Panc1 (cell line): ENCODE measurements around the gene SELENOT.

Source experiments
- CTCF ChIP-seq: fragments of 450-650 bp; IDR thresholded peaks from 2 replicates; pipeline ENCODE4 v1.5.1; 2017; ENCODE audit warnings: mild to moderate bottlenecking
- POLR2AphosphoS5 ChIP-seq: IDR thresholded peaks from 2 replicates; pipeline ENCODE4 v1.6.1; 2012; ENCODE audit warnings: mild to moderate bottlenecking, low read depth, low read length, moderate library complexity
- REST ChIP-seq, 2 experiments: IDR thresholded peaks; 2 replicates each; pipeline ENCODE4 v1.6.1; 2011 to 2012; ENCODE audit warnings: low read depth in 2 of 2, control low read depth in 1 of 2, low read length in 1 of 2, mild to moderate bottlenecking in 1 of 2, moderate library complexity in 1 of 2; ENCODE audit not compliant: insufficient read depth in 1 of 2

- no peak for TF ChIP-seq CTCF
- TF ChIP-seq REST (IDR thresholded peaks at IDR 0.05; ENCODE audit: insufficient read depth in 1 of 2, low read depth in 2 of 2, low read length in 1 of 2): no peak
- no peak for TF ChIP-seq POLR2AphosphoS5
Observed at GRCh38 chr3:150594150-150594549, 9.0 kb upstream of the SELENOT start.
